Urothelium cell line (cell line): Measurements from ENCODE around the gene BTBD1.

Experiments used
- DNase-seq: peaks from one replicate; pipeline ENCODE4 v3.0.0; 2011; ENCODE audit warnings: low spot score, mixed read lengths
- FAIRE-seq: peaks from 2 replicates; lab custom pipeline; 2011; peaks lifted over from hg19 to GRCh38; lab: Jason Lieb, UNC

BTBD1 gene

GRCh38 chr15:82999426-82999825 lies 67.6 kb downstream of the BTBD1 start:
- no peak for FAIRE-seq
- DNase-seq: no peak

DNA sequence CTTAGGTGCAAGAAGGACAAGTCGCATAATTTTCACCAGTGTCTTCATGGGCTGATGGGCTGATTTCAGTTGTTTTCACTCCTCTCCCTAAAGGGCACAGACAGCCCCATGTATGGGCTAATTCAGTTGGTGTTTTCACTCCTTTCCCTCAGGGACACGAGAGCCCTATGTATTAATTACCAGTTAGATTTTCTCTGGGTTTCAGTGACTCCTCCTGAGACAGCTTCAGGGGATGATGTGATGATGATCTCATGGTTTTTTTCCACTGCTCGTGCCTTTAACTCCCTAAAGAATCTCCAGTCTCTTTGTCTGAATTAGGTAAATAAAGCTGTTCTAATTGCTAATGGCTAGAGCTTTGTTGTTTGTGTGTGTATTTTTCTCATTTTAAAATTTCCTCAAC lies 71.1 kb downstream of the BTBD1 start:
- FAIRE-seq (no peak), DNase-seq (no peak)

DNA sequence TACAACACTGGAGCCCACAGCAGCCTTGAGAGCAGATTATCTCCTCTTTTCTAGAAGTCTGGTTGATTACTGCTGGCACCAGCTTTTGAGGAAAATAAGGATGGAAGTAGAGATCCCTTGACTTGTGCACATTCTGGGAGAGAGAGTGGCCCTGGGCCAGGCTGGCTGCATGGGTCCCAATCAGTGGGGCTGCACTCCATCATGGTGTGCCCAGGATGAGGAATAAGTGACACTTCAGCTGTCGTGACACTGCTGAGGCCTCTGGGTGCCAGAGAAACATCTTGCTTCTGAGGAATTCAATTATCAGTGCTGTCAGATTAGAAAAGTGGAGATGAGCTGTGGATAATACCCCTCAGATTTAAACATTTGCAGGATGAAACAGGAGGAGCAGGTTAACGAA lies 72.0 kb downstream of the BTBD1 start:
- FAIRE-seq (no peak), DNase-seq (no peak)

DNA sequence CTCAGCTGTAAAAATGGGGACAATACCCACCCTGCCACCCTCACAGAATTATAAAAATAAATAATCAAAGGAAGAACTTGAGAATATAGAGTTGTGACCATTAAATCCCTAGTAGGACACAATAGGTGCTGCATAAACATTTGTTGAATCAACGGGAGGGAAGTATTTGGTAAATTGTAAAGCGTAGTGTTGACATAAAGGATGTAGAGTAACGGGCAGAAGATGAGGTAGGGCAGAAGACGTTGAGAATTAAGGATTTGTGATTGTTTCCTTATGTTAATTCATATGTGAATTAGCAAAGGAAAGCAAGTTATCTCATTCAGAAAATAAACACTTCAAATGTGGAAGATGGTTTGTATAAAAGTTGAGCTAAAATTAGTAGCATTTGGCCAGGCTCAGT lies 73.9 kb downstream of the BTBD1 start:
- DNase-seq (no peak), FAIRE-seq (no peak)

DNA sequence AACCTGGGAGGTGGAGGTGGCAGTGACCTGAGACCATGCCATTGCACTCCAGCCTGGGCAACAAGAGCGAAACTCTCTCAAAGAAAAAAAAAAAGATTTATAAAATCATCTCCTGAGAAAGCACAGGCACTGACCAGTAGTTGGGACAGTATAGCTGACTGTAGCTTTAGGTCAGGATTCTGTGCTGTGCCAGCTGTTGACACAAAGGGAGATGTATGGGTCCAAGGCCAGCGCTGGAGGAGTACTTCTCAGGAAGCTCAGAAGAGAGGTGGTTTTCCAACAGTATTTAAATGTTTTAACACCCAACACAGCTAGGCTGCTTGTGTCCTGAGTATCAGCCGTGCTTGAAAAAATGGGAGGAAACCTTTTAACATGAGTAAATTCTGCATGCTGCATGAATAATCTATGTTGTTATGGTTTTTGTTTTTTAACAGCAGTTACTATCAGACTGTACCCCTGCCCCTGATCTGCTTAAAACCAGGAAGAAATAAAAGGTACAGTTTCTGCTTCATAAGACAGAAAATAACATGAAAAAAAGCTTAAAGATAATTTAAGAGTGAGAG lies 74.5 kb downstream of the BTBD1 start:
- FAIRE-seq (no peak), DNase-seq (no peak)

GRCh38 chr15:82986442-82986780 lies 80.6 kb downstream of the BTBD1 start:
- DNase-seq (no peak), FAIRE-seq (no peak)

GRCh38 chr15:82985688-82986441 lies 81.2 kb downstream of the BTBD1 start, which contains the start of gene RAMAC:
TSS of gene RAMAC (plus strand) at chr15:82986210. CDS start at chr15:82989019, 2,809 bp downstream.
- DNase-seq: peak; percentile 94
- peak; percentile 52 for FAIRE-seq

GRCh38 chr15:82980981-82981380 lies 86.1 kb downstream of the BTBD1 start:
- FAIRE-seq: no peak
- DNase-seq: no peak

DNA sequence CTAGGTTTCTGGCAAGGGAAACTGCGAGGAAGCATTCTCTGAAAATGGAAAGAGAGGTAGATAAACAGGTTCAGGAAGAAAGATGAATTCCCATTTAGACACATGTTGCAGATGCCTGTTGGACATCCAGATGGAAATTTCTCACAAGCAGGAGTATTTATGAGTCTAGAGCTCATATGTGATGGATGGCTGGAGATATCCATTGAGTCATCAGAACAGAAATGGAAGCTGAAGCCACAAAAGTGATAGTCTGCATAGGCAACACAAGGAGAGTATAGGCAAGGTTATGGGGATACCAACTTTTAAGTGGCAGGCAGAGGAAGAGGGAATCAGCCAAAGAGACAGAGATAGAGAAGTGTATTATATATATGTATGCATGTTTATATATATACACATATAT lies 87.3 kb downstream of the BTBD1 start:
- no peak for DNase-seq
- no peak for FAIRE-seq

DNA sequence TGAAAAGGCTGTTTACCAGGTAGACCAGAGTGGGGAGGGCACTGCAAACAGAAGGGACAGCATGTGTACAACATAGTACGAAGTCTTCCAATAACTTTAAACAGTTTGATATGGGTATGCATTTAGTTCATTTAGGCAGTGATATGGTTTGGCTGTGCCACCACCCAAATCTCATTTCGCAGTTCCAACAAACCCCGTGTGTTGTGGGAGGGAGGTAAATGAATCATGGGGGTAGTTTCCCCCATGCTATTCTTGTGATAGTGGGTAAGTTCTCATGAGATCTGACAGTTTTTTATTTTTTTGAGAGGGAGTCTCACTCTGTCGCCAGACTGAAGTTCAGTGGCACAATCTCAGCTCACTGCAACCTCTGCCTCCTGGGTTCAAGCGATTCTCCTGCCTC lies 88.6 kb downstream of the BTBD1 start:
- no peak for FAIRE-seq
- no peak for DNase-seq

GRCh38 chr15:82977076-82977475 lies 90.0 kb downstream of the BTBD1 start:
- no peak for FAIRE-seq
- DNase-seq: no peak

GRCh38 chr15:82972990-82973389 lies 94.1 kb downstream of the BTBD1 start:
- FAIRE-seq: no peak
- DNase-seq: no peak

DNA sequence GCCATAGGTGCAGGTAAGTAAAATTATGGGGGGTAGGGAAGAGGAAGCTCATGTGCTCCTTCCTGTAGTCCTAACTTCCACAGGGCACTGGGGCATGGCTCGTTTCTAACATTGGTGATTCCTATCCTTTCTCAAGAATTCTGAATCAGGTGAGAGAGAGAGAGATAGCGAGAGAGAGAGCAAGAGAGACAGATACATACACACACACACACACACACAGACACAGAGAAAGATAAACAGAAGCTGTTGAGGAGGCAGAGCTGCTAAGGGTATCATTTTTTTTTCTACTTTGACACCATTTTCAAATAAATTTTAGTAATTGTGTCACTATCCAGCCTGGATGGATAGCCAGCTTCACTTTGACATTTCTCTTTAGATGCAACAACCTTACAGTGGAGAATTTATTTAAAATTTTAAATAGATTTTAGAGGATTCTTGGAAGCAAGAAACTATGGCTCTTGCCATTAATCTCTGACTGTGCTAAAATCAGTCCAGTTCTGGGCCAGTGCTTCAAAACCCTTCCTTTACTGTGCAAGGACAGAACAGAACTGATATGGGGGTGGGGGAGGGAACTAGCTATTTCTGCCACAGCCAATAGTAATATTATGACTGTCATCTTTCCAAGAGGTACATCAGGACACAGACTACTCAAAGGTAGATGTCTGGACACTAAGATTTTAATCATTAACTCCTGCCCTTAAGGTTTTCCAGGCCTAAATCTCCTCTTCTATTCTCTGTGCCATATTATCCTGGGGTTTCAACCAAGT lies 95.7 kb downstream of the BTBD1 start:
- no peak for FAIRE-seq
- no peak for DNase-seq

DNA sequence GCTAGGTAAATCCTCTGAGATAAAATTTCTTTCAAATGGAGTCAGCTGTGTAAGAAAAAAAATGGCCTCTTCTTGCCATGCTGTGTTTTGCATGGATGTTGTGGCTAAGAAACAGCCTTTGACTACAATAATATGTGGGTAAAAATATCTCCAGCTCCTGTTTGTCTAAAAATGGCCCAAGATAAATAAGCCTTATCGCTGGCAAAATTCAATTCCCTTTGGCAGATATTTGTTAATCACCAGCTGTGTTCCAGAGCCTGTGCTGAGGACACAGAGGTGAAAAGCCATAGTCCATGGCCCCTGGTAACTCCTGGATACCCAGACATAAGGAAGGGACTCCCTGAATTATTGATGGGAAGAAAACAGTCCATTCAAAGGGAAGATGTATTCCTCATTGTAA lies 96.4 kb downstream of the BTBD1 start:
- no peak for DNase-seq
- no peak for FAIRE-seq

GRCh38 chr15:82970078-82970686 lies 96.9 kb downstream of the BTBD1 start:
- no peak for DNase-seq
- no peak for FAIRE-seq

GRCh38 chr15:82969353-82969752 lies 97.7 kb downstream of the BTBD1 start:
- DNase-seq (no peak), FAIRE-seq (no peak)

DNA sequence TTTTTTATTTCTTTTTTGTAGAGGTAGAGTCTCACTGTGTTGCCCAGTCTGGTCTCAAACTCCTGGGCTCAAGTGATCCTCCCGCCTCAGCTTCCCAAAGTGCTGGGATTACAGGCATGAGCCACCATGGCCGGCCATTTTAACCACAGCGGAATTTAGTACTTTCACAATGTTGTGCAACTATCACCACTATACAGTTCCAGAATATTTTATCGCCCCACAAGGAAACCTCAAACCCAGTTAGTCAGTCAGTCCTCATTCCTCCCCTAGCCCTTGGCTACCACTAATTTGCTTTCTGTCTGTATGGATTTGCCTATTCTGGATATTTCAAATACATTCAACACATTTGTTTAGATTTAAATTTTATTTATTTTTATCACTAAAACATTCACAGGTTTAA lies 99.0 kb downstream of the BTBD1 start:
- no peak for DNase-seq
- no peak for FAIRE-seq

DNA sequence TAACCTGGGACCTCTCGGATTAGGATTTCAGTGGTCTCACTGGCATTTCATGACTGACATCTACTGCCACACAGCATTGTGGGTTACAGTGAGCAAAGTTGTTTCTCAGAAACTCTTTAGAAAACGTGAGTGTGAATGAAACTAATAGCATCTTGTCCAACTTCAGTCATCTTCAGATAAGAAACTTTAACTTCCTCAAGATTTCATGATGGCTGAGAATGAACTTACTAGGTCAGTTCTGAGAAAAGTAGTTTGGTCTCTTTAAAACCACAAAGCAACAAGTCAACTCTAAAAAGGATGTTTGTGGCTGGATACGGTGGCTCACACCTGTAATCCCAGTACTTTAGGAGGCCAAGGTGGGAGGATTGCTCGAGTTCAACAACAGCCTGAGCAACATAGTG lies 100.4 kb downstream of the BTBD1 start:
- DNase-seq (no peak), FAIRE-seq (no peak)
